Natural killer cell (primary cell): ENCODE measurements around the gene PRKN. TPM values are rescaled to one million over a fixed set of nuclear protein-coding genes. Genes with fewer than 3 reads are reported as not detected.

Experiments
- ATAC-seq, 3 donors: fragments of 150-1000 bp in 2 of 3; fragments of 200-7000 bp in 1 of 3; cut with Tn5 transposase; 1 replicate in 1 of 3; 2 replicates in 2 of 3; pipeline ENCODE4 v1.10.0; 2021; ENCODE audit warnings: mild to moderate bottlenecking in 2 of 3, moderate library complexity in 2 of 3
- DNase-seq, 2 donors: peaks; one replicate each; pipeline versions ENCODE4 v3.0.0 to v3.0.0-alpha.2; 2013 to 2021; ENCODE audit warnings: mixed read lengths in 1 of 2
- H3K27ac ChIP-seq: one replicate; pipeline ENCODE4 v1.5.1; 2013; ENCODE audit warnings: mild to moderate bottlenecking, low read length
- H3K27me3 ChIP-seq: one replicate; pipeline ENCODE4 v1.6.1; 2013; ENCODE audit warnings: low read length; ENCODE audit not compliant: control insufficient read depth, insufficient read depth
- H3K36me3 ChIP-seq: one replicate; pipeline ENCODE4 v1.6.1; 2013; ENCODE audit warnings: low read length; ENCODE audit not compliant: control insufficient read depth, insufficient read depth
- H3K4me1 ChIP-seq: one replicate; pipeline ENCODE4 v1.6.1; 2013; ENCODE audit warnings: low read length; ENCODE audit not compliant: control insufficient read depth, insufficient read depth
- H3K4me3 ChIP-seq: one replicate; pipeline ENCODE4 v1.5.1; 2013; ENCODE audit warnings: low read length
- H3K9me3 ChIP-seq: one replicate; pipeline ENCODE4 v1.6.1; 2013; ENCODE audit warnings: low read length; ENCODE audit not compliant: control insufficient read depth, insufficient read depth
- H3K27ac Mint-ChIP-seq, 2 donors: one replicate each; pipeline ENCODE4 v1.8.0; 2022; ENCODE audit warnings: mild to moderate bottlenecking in 2 of 2, mixed read lengths in 2 of 2, moderate library complexity in 1 of 2
- H3K27me3 Mint-ChIP-seq, 2 donors: one replicate each; pipeline ENCODE4 v1.8.0; 2022; ENCODE audit warnings: low read depth in 2 of 2, mixed read lengths in 2 of 2
- H3K36me3 Mint-ChIP-seq: one replicate; pipeline ENCODE4 v1.8.0; 2022; ENCODE audit warnings: mixed read lengths
- H3K4me1 Mint-ChIP-seq, 2 donors: one replicate each; pipeline ENCODE4 v1.8.0; 2022; ENCODE audit warnings: mixed read lengths in 2 of 2
- H3K4me3 Mint-ChIP-seq: one replicate; pipeline ENCODE4 v1.8.0; 2022; ENCODE audit warnings: mild to moderate bottlenecking, moderate library complexity, mixed read lengths
- H3K9me3 Mint-ChIP-seq, 2 donors: one replicate each; pipeline ENCODE4 v1.8.0; 2022; ENCODE audit warnings: mixed read lengths in 2 of 2
- CTCF ChIP-seq: fragments of 200-600 bp; IDR thresholded peaks from one replicate; pipeline ENCODE4 v1.8.0; 2022; ENCODE audit warnings: antibody characterized with exemption
- WGBS: methylation state at CpG from one replicate; pipeline ENCODE4 v1.1.7; 2013; ENCODE audit warnings: missing lambda C conversion rate; ENCODE audit not compliant: insufficient coverage; 5-methylcytosine and 5-hydroxymethylcytosine counted together
- intact Hi-C: fragments of 100-400 bp; cut with micrococcal nuclease; formaldehyde crosslinking; loops from one replicate; pipeline ENCODE4 v1.14.2; 2022
- total RNA-seq, 4 donors: library from RNA; stranded (reverse); fragments of 120-200 nt in 1 of 4; gene quantifications; one replicate each; pipeline versions ENCODE4 v1.2.3 to v1.2.4, GENCODE V29; 2013 to 2022

Gene PRKN
- total RNA-seq, 3 donors from 2014 or later (not counting 1 experiment from before 2014, with no cell fraction given), result 1.4 to 1.9 (median 1.9) TPM

GRCh38 chr6:162497389-162497788, 230.2 kb downstream of the PRKN start:
- H3K4me3 ChIP-seq, result no peak overlapping the region
- H3K36me3 ChIP-seq, result no peaks in the 10 kb centered on the region
- ATAC-seq, result no peak
- no peaks in the 10 kb centered on the region for H3K27me3 Mint-ChIP-seq
- H3K4me1 Mint-ChIP-seq, result no peaks in the 10 kb centered on the region
- H3K4me3 Mint-ChIP-seq, result no peak overlapping the region
- peaks cover 15 to 20% of the 10 kb centered on the region in 2 donors for H3K9me3 Mint-ChIP-seq
- no peaks in the 10 kb centered on the region for H3K36me3 Mint-ChIP-seq
- 85% methylated on average over 3 of the region's 5 CpGs for WGBS
- H3K27ac Mint-ChIP-seq, result no peak overlapping the region
- H3K9me3 ChIP-seq, result no peaks in the 10 kb centered on the region
- no peaks in the 10 kb centered on the region for H3K27me3 ChIP-seq
- no peak for TF ChIP-seq CTCF
- intact Hi-C loops, result no loop called here
- H3K4me1 ChIP-seq, result no peaks in the 10 kb centered on the region
- H3K27ac ChIP-seq, result no peak overlapping the region
- no peak for DNase-seq

- Histone ChIP-seq H3K4me3 (no peak overlapping the region), H3K27ac (no peak overlapping the region), H3K27me3 (no peaks in the 10 kb centered on the region), H3K9me3 (peaks cover 4% of the 10 kb centered on the region), H3K4me1 (no peaks in the 10 kb centered on the region), H3K36me3 (no peaks in the 10 kb centered on the region)
- intact Hi-C loops, result no loop called here
- ATAC-seq (no peak), DNase-seq (no peak)
- no peaks in the 10 kb centered on the region for H3K4me1 Mint-ChIP-seq
- H3K4me3 Mint-ChIP-seq, result no peak overlapping the region
- peaks cover 8% of the 10 kb centered on the region for H3K36me3 Mint-ChIP-seq
- WGBS, result 82% methylated on average over 3 of the region's 3 CpGs
- TF ChIP-seq CTCF, result no peak
- H3K27ac Mint-ChIP-seq, result no peak overlapping the region
- peaks cover 16 to 20% of the 10 kb centered on the region in 2 donors for H3K9me3 Mint-ChIP-seq
- no peaks in the 10 kb centered on the region for H3K27me3 Mint-ChIP-seq
Measured at GRCh38 chr6:162493917-162494316, 233.6 kb downstream of the PRKN start.

- no peak for DNase-seq
- Mint-ChIP-seq H3K27me3 (no peaks in the 10 kb centered on the region), H3K9me3 (peaks cover 11 to 12% of the 10 kb centered on the region in 2 donors)
Measured at GRCh38 chr6:162491637-162492036, 235.9 kb downstream of the PRKN start.

More at GRCh38 chr6:162491637-162492036, 235.9 kb downstream of the PRKN start:
- Mint-ChIP-seq H3K4me1 (no peaks in the 10 kb centered on the region), H3K36me3 (peaks cover 8% of the 10 kb centered on the region), H3K4me3 (no peak overlapping the region), H3K27ac (no peak overlapping the region)
- Histone ChIP-seq H3K36me3 (no peaks in the 10 kb centered on the region), H3K27ac (no peak overlapping the region), H3K9me3 (peaks cover 9% of the 10 kb centered on the region), H3K4me1 (no peaks in the 10 kb centered on the region), H3K27me3 (no peaks in the 10 kb centered on the region), H3K4me3 (no peak overlapping the region)
- intact Hi-C loops, result no loop called here
- WGBS, result 94% methylated on average over 9 of the region's 9 CpGs
- no peak for TF ChIP-seq CTCF
- ATAC-seq, result no peak
